Measurements from ENCODE around the gene HEATR5B. TPM values are rescaled to one million over a fixed set of nuclear protein-coding genes. Genes with fewer than 3 reads are reported as not detected.

HEATR5B gene
- 10 to 100 TPM; 18.3 to 19.3 TPM for total RNA-seq

GRCh38 chr2:37083873-37084794, at the start of gene HEATR5B, which contains the start of gene GPATCH11:
Gene HEATR5B, minus strand, starts transcription at chr2:37084372. Its CDS starts 958 bp downstream, at chr2:37083414.
Gene GPATCH11, plus strand, starts transcription at chr2:37084518. Its CDS starts 3,864 bp downstream, at chr2:37088382.
- ChIA-PET POLR2A (interaction anchor here (0.8 to 1.7 kb wide), 6 partner anchors 7 to 117 kb away, joined by 3 to 7 read pairs (median 3); partner anchors contain the start of gene EIF2AK2), CTCF (interaction anchor here (1.0 to 1.8 kb wide), 2 partner anchors 9 to 304 kb away, joined by 3 to 4 read pairs; no protein-coding TSS in a partner anchor)
- Mint-ChIP-seq H3K36me3 (ENCODE audit: low read depth) (peaks cover 36% of the 10 kb centered on the region), H3K4me1 (peaks cover 38% of the 10 kb centered on the region), H3K27me3 (no peaks in the 10 kb centered on the region), H3K9me3 (no peaks in the 10 kb centered on the region), H3K4me3 (no peak within 1 kb of the TSS), H3K27ac (no peak within 1 kb of the TSS)
- peak; percentile 91 for DNase-seq

GRCh38 chr2:37132914-37133313, 48.7 kb upstream of the HEATR5B start:
- ChIA-PET POLR2A (interaction anchor here (1.0 to 1.5 kb wide), 2 partner anchors 13 to 17 kb away, joined by 3 to 4 read pairs; no protein-coding TSS in a partner anchor), CTCF (interaction anchor here (0.9 kb wide), 1 partner anchor 12 kb away, joined by 4 read pairs; no protein-coding TSS in a partner anchor)
- Mint-ChIP-seq H3K27ac (no peak overlapping the region), H3K36me3 (ENCODE audit: low read depth) (peaks cover 62% of the 10 kb centered on the region), H3K27me3 (no peaks in the 10 kb centered on the region), H3K4me1 (peaks cover 6% of the 10 kb centered on the region), H3K4me3 (no peak overlapping the region), H3K9me3 (no peaks in the 10 kb centered on the region)
- DNase-seq, result no peak

GRCh38 chr2:37125416-37125815, 41.2 kb upstream of the HEATR5B start:
- Mint-ChIP-seq H3K9me3 (no peaks in the 10 kb centered on the region), H3K36me3 (ENCODE audit: low read depth) (peaks cover 79% of the 10 kb centered on the region), H3K4me1 (peaks cover 11% of the 10 kb centered on the region), H3K4me3 (no peak overlapping the region), H3K27me3 (no peaks in the 10 kb centered on the region), H3K27ac (no peak overlapping the region)
- no peak for DNase-seq
- CTCF ChIA-PET, result interaction anchor here (1.3 kb wide), 1 partner anchor 10 kb away, joined by 3 read pairs; no protein-coding TSS in a partner anchor
- POLR2A ChIA-PET, result interaction anchor here (0.9 kb wide), 1 partner anchor 24 kb away, joined by 3 read pairs; no protein-coding TSS in a partner anchor

GRCh38 chr2:37119157-37119556, 35.0 kb upstream of the HEATR5B start:
- peaks cover 9% of the 10 kb centered on the region for H3K4me1 Mint-ChIP-seq
- H3K9me3 Mint-ChIP-seq, result no peaks in the 10 kb centered on the region
- H3K27ac Mint-ChIP-seq, result no peak overlapping the region
- no peak for DNase-seq
- H3K4me3 Mint-ChIP-seq, result no peak overlapping the region
- ChIA-PET CTCF (no interaction called here), POLR2A (no interaction called here)
- no peaks in the 10 kb centered on the region for H3K27me3 Mint-ChIP-seq
- H3K36me3 Mint-ChIP-seq (ENCODE audit: low read depth), result peaks cover 71% of the 10 kb centered on the region

GRCh38 chr2:37117566-37117965, 33.4 kb upstream of the HEATR5B start:
- H3K27ac Mint-ChIP-seq, result no peak overlapping the region
- ChIA-PET CTCF (interaction anchor here (0.7 to 1.0 kb wide), 2 partner anchors 24 to 554 kb away, joined by 3 to 4 read pairs; partner anchors contain the start of gene CDC42EP3), POLR2A (no interaction called here)
- no peak overlapping the region for H3K4me3 Mint-ChIP-seq
- H3K4me1 Mint-ChIP-seq, result peaks cover 9% of the 10 kb centered on the region
- H3K27me3 Mint-ChIP-seq, result no peaks in the 10 kb centered on the region
- no peaks in the 10 kb centered on the region for H3K9me3 Mint-ChIP-seq
- H3K36me3 Mint-ChIP-seq (ENCODE audit: low read depth), result peaks cover 71% of the 10 kb centered on the region
- DNase-seq, result no peak

GRCh38 chr2:37111958-37112357, 27.8 kb upstream of the HEATR5B start:
- peaks cover 79% of the 10 kb centered on the region for H3K36me3 Mint-ChIP-seq (ENCODE audit: low read depth)
- no peak overlapping the region for H3K27ac Mint-ChIP-seq
- no peaks in the 10 kb centered on the region for H3K9me3 Mint-ChIP-seq
- ChIA-PET CTCF (no interaction called here), POLR2A (no interaction called here)
- no peak overlapping the region for H3K4me3 Mint-ChIP-seq
- DNase-seq, result no peak
- H3K4me1 Mint-ChIP-seq, result peaks cover 10% of the 10 kb centered on the region
- H3K27me3 Mint-ChIP-seq, result no peaks in the 10 kb centered on the region

- H3K27me3 Mint-ChIP-seq, result no peaks in the 10 kb centered on the region
- POLR2A ChIA-PET, result no interaction called here
- no peaks in the 10 kb centered on the region for H3K9me3 Mint-ChIP-seq
- H3K4me3 Mint-ChIP-seq, result no peak overlapping the region
- CTCF ChIA-PET, result interaction anchor here (0.5 kb wide), 1 partner anchor 57 kb away, joined by 3 read pairs; no protein-coding TSS in a partner anchor
- peaks cover 3% of the 10 kb centered on the region for H3K4me1 Mint-ChIP-seq
- H3K36me3 Mint-ChIP-seq (ENCODE audit: low read depth), result peaks cover 82% of the 10 kb centered on the region
- H3K27ac Mint-ChIP-seq, result no peak overlapping the region
- DNase-seq, result no peak
Observed at GRCh38 chr2:37110306-37111212, 26.4 kb upstream of the HEATR5B start.

- H3K4me3 Mint-ChIP-seq, result no peak overlapping the region
- no peaks in the 10 kb centered on the region for H3K9me3 Mint-ChIP-seq
- no peak overlapping the region for H3K27ac Mint-ChIP-seq
- ChIA-PET CTCF (no interaction called here), POLR2A (no interaction called here)
- H3K36me3 Mint-ChIP-seq (ENCODE audit: low read depth), result peaks cover 86% of the 10 kb centered on the region
- H3K4me1 Mint-ChIP-seq, result peaks cover 3% of the 10 kb centered on the region
- DNase-seq, result no peak
- no peaks in the 10 kb centered on the region for H3K27me3 Mint-ChIP-seq
Observed at GRCh38 chr2:37109523-37109922, 25.4 kb upstream of the HEATR5B start.

GRCh38 chr2:37105150-37105549, 21.0 kb upstream of the HEATR5B start:
- no peaks in the 10 kb centered on the region for H3K9me3 Mint-ChIP-seq
- DNase-seq, result no peak
- POLR2A ChIA-PET, result interaction anchor here (1.3 kb wide), 1 partner anchor 10 kb away, joined by 5 read pairs; no protein-coding TSS in a partner anchor
- H3K27me3 Mint-ChIP-seq, result no peaks in the 10 kb centered on the region
- H3K27ac Mint-ChIP-seq, result no peak overlapping the region
- no peaks in the 10 kb centered on the region for H3K4me1 Mint-ChIP-seq
- no peak overlapping the region for H3K4me3 Mint-ChIP-seq
- peaks cover 88% of the 10 kb centered on the region for H3K36me3 Mint-ChIP-seq (ENCODE audit: low read depth)
- CTCF ChIA-PET, result no interaction called here

GRCh38 chr2:37104178-37104577, 20.0 kb upstream of the HEATR5B start:
- Mint-ChIP-seq H3K27ac (no peak overlapping the region), H3K4me3 (no peak overlapping the region)
- POLR2A ChIA-PET, result no interaction called here

GRCh38 chr2:37102588-37102987, 18.4 kb upstream of the HEATR5B start:
- ChIA-PET POLR2A (no interaction called here), CTCF (no interaction called here)
- H3K27ac Mint-ChIP-seq, result no peak overlapping the region
- no peaks in the 10 kb centered on the region for H3K27me3 Mint-ChIP-seq
- no peaks in the 10 kb centered on the region for H3K4me1 Mint-ChIP-seq
- H3K9me3 Mint-ChIP-seq, result no peaks in the 10 kb centered on the region
- no peak for DNase-seq
- peaks cover 77% of the 10 kb centered on the region for H3K36me3 Mint-ChIP-seq (ENCODE audit: low read depth)
- no peak overlapping the region for H3K4me3 Mint-ChIP-seq

More at GRCh38 chr2:37104178-37104577, 20.0 kb upstream of the HEATR5B start:
- CTCF ChIA-PET, result no interaction called here
- Mint-ChIP-seq H3K36me3 (ENCODE audit: low read depth) (peaks cover 88% of the 10 kb centered on the region), H3K4me1 (no peaks in the 10 kb centered on the region), H3K9me3 (no peaks in the 10 kb centered on the region), H3K27me3 (no peaks in the 10 kb centered on the region)
- DNase-seq, result no peak

GRCh38 chr2:37100054-37100453, 15.9 kb upstream of the HEATR5B start:
- H3K27me3 Mint-ChIP-seq, result no peaks in the 10 kb centered on the region
- no peak overlapping the region for H3K4me3 Mint-ChIP-seq
- CTCF ChIA-PET, result no interaction called here
- no peak overlapping the region for H3K27ac Mint-ChIP-seq
- no peak for DNase-seq
- no peaks in the 10 kb centered on the region for H3K9me3 Mint-ChIP-seq
- H3K36me3 Mint-ChIP-seq (ENCODE audit: low read depth), result peaks cover 72% of the 10 kb centered on the region
- H3K4me1 Mint-ChIP-seq, result no peaks in the 10 kb centered on the region
- POLR2A ChIA-PET, result no interaction called here

All from activated CD4-positive, alpha-beta memory T cell treated with anti-CD3 and anti-CD28 coated beads, Interleukin-2, amount 10 ng/mL, durations not matched to agents 7 days and 5 days (primary cell).